ENCODE measurements around the gene GRIFIN.

The GRIFIN gene, protein sequence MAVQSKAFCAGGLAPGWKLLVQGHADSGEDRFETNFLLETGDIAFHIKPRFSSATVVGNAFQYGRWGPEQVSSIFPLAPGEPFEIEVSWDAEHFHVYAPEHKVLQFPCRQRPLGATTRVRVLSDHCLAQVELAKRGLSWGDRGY

DNA sequence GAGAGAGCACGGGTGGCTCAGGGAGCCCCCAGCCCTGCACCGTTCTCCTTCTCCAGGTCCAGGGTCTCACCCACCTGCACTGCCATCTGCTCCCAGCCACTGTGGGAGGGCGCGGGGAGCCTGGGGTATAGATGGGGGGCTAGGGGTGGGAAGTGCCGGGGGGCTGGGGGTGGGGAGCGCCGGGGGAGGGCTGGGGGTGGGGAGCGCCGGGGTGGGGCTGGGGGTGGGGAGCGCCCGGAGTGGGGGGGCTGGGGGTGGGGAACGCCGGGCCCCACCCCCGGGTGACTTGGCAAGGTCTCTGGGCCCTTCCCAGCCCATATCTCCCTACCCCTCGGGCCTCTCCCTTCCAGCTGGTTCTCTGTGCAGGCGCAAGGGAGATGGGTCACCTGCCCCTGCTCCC lies at the start of gene GRIFIN:
TSS of gene GRIFIN (minus strand) at position 101 of the 400 bp plus-strand sequence. CDS start at position 86, 15 bp downstream.
- DNase-seq, result no peak

DNA sequence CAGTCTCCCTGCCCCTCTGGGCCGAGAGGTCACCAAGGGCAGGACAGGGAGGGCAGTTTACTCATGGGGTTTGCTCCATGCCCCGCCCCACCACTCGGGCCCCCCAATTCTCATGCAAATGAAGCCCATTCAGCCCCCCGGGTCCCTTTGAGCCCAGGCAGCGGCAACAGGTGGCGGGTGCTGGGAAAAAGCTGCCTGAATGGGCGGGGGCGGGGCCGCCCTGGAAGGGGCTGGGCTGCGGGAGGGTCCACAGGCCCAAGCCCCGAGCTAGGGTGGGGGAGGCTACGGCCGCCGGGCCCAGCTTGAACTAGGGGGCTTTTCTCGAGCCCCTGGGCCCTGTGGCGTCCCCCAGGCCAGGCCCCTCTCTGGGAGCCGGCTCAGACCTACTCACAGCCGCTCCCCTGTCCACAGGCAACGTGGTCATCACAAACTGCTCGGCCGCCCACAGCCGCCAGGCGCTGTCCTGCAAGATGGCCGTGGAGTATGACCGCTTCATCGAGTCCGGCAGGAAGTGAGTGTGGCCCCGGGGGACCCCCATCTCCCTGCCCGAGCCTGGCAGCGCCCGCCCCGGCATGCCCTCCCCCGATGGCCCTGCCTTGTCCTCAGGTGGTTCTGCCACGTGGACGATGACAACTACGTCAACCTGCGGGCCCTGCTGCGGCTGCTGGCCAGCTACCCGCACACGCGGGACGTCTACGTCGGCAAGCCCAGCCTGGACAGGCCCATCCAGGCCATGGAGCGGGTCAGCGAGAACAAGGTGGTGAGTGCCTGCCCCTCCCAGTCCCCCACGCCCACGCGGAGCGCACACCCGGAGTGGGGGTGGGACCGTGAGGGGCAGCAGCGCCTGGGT lies 48.8 kb upstream of the GRIFIN start:
- no peak for DNase-seq

- DNase-seq, result peak; percentile 48
These were observed 48.0 kb upstream of the GRIFIN start for GRCh38 chr7:2523941-2524807.

- no peak for DNase-seq
These were observed 47.3 kb upstream of the GRIFIN start for GRCh38 chr7:2523461-2523936.

DNA sequence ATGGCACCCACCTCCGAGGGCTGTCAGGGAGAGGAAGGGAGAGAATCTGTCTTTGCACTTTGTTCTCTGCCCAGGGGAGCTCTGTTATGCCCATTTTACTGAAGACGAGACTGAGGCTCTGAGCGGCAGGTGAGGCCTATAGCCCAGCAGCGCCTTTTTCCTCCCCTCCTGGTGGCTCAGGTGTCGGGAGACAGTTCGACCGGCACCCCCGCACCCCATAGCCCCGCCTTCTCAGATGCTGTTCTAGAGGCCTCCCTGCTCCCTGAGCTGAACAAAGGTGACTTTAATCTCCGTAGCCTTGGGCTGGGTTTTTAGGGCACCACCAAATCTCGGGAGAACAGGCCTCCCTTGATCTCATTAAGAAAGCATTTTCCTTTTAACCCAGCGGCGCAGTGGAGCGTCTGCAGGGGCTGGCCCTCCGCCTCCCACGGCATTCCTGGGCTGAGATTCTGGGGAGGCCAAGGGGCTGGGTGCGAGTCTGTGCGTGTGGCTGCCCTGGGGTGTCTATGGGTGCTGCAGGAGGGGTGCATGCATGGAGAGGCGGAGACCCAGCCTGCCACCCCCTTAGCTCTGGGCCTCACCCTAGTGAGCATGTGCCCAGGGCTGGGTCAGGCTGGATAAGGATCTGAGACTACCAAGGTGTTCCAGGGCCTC lies 46.7 kb upstream of the GRIFIN start:
- DNase-seq, result peak; percentile 61

GRCh38 chr7:2521952-2522591 lies 45.9 kb upstream of the GRIFIN start:
- DNase-seq, result peak; percentile 61

GRCh38 chr7:2521341-2521745 lies 45.1 kb upstream of the GRIFIN start:
- no peak for DNase-seq

DNA sequence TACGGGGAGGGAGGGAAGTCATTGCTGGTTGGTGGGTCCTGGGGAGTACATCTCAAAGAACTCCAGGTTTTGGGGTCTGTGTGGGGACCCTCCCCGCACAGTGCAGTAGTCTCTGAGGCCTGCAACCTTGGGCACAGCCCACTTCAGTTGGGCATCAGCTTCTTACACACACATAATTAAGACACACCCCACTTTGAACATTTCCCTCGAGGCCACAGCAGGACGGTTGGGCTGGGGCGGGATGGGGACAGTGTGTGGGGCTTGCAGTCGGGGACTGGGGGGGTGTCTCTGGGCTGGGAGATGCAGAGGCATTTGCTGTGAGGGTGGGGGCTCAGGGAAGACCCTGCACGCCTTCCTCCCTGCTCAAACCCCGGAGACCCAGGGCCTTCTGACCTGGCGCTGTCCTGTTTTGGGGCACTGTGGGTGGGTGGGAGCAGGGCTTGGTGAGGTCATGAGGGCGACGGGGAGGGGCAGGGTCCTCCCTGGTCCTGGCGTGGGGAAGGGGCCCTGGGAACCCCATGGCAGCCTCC lies 44.6 kb upstream of the GRIFIN start:
- peak; percentile 38 for DNase-seq

- DNase-seq, result no peak
These were observed 44.0 kb upstream of the GRIFIN start for GRCh38 chr7:2520131-2520760.

- peak; percentile 94 for DNase-seq
These were observed 43.1 kb upstream of the GRIFIN start, which contains the start of gene LFNG for GRCh38 chr7:2519119-2519930. TSS of gene LFNG (plus strand) at chr7:2519774. CDS start at chr7:2519862, 88 bp downstream.

GRCh38 chr7:2518737-2519118 lies 42.5 kb upstream of the GRIFIN start:
- no peak for DNase-seq

GRCh38 chr7:2517678-2518507 lies 41.7 kb upstream of the GRIFIN start:
- DNase-seq, result peak; percentile 73

- DNase-seq, result peak; percentile 98
These were observed 40.8 kb upstream of the GRIFIN start for GRCh38 chr7:2517026-2517425.

DNA sequence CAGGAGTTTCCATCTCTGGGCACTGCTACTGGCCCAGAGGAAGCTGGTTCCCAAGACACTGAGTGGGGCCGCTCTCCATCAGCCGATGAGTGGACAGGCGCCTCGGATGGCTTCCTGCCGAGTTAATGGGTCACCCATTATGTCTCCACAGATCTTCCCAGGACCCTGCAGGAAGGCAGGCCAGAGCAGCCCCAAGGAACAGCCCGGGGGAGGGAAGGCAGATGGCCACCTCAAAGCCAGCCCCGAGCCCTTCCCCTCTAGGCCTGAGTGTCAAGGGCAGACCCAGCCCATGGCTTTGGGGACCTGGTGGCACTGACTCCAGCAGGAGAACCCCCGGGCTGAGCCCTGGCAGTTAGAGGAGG lies 40.0 kb upstream of the GRIFIN start:
- DNase-seq, result no peak

DNA sequence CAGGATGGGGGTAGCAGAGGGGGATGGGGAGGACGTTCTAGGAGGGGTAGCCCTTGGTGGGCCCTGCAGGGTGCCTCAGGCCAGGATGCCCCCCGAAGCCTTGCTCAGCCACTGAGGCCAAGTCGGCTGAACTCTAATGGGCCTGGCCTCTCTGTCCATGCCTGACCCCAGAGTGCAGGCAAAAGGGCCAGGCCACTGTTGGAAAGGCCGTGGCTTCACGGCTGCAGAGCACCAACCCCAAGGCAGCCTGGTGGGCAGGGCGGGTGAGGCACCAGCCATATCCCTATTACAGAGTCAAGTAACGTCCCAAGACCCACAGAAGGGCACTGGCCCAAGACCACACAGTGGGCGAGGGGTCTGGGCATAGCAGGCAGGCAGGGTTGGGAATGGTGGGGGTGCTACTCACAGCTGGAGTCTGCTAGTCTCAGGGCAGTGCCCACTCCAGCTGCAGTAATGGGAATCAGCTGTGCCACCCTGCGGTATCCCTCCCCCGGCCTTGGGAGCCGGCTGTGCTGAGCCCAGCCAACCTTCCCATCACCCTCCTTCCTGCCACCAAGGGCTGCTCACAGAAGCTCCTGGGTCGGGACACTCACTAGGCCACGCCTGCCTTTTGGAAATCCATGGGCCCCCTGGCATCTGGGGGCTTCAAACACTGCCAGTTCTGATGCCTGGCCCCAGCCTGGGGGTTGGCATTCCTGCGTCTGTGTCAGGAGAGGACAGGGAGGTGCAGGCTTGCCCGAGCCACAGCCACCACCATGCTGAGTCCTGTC lies 39.4 kb upstream of the GRIFIN start:
- DNase-seq, result no peak

DNA sequence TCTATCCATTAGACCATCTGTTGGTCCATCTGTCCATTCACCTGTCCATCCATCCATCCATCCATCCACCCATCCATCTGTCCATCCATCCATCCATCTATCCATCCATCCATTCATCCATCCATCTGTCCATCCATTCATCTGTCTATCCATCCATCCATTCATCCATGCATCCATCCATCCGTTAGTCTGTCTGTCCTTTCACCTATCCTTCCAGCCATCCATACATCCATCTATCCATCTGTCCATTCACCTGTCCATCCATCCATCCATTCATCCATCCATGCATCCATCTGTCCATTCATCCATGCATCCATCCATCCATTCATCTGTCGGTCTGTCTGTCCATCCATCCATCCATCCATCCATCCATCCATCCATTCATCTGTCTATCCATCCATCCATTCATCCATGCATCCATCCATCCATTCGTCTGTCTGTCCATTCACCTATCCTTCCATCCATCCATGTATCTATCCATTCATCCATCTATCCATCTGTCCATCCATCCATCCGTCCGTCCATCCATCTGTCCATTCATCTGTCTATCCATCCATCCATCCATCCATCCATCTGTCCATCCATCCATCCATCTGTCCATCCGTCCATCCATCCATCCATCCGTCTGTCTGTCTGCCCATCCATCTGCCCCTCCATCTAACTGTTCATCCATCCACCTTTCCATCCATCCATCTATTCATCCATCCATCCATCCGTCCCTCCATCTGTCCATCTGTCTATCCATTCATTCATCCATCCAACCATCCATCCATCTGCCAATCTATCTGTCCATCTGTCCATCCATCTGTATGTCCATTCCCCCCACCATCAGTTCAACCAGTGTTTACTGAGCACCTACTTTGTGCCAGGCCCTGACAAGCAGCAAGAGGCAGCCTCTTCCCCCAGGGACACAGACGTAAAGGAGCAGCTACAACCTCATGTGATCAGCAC lies 38.5 kb upstream of the GRIFIN start:
- no peak for DNase-seq

DNA sequence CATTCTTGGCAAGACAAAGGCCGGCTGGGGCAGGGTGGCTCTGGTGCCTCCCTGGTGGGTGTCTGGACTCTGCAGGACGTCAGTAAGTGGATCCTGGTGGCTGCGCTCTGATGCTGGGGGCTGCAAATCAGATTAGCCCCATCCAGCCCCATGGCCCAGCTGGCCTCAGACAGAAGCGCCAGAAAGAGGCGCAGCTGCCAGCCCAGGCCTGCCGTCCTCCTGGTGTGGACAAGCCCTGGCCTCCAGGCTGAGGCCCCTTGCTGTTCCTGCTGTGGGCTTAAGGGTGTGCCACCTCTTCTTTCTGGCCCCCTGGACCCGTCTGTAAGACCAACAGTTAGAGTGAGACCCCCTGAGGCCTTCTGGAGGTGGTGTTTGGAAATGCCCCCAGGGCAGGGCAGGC lies 37.5 kb upstream of the GRIFIN start:
- DNase-seq, result no peak

DNA sequence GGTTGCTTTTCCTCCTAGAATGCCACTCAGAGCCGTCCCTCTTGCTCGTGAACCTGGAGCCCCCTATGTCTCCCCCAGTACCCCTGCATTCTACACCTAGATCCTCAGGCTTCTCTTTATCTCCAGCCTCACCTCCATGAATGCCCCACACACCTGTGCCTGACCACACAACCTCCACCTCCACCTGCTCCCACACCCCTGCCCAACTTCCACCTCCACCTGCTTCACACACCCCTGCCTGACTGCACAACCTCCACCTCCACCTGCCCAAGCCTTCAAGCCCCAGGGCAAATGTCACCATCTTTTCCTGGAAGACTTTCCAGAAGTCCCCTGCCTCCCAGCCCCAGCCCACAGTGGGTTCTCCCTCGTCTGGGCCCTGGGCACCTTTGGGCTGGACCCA lies 36.5 kb upstream of the GRIFIN start:
- no peak for DNase-seq

All from fibroblast of skin of right biceps (primary cell).